GM19455 (cell line): ENCODE data around the gene PRUNE2.

ENCODE experiments used
- ATAC-seq: cut with Tn5 transposase; IDR thresholded peaks from one replicate; pipeline ENCODE4 v1.9.1; 2021; ENCODE audit not compliant: unreplicated experiment

PRUNE2 gene

DNA sequence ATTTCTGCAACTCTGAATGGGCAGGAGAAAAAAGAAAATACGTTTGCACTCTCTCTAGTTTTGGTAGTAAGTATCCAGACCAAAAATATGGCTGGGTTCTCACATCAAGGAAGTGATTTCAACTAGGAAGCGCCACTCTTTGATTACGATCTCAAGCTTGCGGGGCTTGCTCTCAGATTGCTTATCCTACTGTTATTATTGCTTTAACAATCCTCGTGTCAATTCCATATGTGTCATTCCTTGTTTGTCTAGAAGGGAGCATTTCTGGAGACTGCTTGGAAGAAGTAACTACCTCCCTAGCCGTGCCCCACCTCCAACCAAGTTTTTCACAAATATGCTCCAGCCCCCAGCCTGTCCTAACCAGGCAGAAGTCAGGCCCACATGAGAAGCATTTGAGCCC, 3.5 kb downstream of the PRUNE2 start:
- no peak for ATAC-seq

DNA sequence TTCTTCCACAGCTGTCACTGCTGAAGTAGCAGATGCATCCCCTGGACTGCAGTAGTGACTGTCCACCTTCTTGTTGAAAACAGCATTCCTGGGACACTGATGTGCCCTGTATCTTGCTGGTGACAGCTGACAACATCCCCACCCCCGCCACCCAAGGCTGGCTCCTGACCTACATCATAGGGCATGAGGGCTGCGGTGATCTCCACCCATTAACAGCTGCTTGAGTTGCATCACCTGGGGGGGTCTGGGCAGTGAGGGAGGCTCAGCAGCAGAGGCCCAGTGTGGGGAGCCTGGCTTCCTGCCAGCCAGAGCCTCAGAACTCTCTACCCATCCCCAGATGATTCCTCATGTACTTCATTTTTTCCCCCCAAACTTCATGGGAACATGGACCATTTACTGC, 4.1 kb downstream of the PRUNE2 start:
- no peak for ATAC-seq

DNA sequence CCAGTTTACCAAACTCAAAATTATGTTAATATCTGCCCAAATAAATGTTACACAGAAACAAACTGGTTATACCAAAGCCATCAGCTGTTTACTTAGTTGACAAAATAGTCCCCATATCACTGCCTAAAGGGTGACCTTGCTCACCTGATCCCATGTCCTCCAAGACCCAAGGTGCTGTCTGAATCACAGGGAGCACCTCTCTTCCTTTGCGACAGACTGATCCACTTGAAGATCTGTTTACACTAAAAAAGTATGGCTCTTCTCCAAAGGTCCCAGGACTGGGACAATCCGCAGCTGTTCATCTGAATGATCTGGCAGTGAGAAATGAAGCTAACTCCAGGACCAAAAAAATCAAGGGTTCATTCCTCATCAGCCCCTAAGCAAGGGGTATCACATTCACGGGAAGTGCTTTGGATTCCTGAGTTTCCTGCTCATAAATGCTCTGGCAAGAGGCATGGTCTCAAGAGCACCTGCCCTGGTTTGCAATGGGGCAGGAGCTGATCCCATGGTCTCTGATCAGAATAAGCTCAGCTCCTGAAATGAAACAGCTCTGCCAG, 5.0 kb downstream of the PRUNE2 start:
- ATAC-seq = no peak

DNA sequence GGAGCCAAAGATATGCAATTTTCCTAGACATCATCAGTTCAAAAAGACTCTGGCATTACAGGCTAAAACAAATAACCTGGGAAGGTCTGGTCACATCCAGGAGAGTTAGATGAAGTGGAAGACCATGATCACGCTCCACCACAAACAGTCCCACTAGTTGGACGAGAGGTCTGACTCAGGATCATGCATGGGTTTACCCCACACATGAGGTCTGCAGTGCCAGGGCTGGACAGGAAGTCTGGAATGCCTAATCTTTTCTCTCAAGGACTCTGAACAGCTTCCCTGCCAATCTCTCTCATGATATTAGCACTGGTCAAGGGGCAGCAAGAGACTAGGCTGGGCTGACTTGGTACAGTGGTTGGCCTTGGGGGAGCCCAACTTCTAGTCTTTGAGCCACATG, 7.1 kb downstream of the PRUNE2 start:
- ATAC-seq = no peak

DNA sequence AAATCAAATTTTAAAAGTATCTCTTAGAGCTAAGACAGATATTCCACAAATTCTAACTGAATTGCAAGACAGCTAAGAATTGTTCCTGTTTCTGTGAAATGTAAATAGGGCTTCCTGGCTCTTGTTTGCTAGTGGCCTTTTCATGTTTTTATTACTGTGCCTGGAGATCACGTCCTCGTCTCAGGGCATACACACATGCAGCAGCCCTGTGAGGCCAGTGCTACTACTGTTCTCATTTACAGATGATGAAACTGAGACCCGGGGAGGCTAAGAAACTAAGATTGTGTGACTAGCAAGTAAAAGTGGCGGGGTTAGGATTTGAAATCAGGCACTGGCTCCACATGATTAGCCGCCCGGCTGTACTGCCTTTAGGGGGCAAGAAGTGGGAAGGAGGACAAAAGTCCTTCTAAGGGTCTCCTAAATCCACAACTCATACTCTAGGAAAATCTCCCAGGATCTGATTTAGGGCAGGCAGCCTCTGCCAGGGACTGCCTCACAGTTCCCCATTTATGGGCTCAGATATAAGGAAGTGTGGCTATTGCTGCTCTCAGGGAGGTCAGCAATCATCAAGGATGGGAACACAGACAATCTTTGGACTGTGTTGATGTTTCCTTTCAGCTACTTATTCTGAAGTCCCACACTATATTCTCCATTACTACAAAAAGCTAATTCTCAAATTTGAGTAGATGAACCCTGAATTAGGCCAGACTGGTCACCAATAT, 7.9 kb downstream of the PRUNE2 start:
- no peak for ATAC-seq

DNA sequence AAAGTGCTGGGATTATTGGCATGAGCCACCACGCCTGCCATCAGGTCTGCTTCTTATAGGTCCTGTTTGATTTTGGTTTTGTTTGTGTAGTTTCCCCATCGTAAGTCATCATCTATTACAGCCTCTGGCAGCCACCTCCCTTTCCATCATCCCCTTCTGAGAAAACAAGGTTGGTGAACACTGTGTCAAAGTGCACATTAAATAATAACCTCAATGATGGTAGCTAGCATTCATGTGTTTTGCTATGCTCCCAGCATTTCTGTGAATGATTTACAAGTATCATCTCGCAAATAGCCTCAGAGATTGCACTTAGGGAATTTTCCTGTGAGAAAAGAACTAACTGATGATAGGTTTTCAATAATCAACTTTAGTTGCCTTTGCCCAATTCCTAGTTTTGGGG, 9.9 kb downstream of the PRUNE2 start:
- ATAC-seq = no peak

DNA sequence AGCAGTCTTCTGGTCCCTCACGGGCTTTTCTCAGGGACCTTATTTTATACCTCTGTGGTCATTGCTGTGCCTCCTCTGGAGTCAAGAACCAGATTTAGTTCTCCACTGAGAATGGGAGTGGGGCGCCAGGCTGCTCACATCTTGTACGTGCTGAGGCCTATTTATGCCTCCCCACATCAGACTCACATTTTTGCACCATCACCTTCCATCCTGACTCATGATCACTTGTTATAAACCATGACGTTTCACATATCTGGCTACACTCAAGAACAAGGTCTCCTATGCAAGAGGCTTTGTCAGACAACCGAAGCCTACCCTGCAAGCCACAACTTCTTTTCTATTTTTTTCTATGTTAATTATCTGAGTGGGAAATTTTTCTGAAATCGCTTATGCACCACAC, 10.7 kb downstream of the PRUNE2 start:
- no peak for ATAC-seq

DNA sequence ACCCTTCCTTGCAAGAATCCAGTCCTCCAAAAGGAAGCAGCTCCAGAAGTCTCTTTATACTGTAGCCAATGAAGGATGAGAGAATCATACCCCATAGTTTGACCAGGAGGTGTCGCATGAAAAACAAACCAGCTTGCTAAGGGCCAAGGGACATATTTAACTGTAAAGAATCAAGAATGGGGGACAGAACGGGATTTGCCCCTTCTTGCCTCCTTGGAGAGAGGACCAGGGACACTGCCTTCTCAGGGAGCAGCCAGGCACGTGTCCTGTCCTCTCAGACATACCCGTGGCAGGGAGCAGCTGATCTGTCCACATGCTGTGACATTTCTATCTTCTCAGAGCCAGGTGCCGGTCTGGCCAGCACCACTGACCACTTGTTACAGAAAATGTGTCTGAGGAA, 11.7 kb downstream of the PRUNE2 start:
- no peak for ATAC-seq

DNA sequence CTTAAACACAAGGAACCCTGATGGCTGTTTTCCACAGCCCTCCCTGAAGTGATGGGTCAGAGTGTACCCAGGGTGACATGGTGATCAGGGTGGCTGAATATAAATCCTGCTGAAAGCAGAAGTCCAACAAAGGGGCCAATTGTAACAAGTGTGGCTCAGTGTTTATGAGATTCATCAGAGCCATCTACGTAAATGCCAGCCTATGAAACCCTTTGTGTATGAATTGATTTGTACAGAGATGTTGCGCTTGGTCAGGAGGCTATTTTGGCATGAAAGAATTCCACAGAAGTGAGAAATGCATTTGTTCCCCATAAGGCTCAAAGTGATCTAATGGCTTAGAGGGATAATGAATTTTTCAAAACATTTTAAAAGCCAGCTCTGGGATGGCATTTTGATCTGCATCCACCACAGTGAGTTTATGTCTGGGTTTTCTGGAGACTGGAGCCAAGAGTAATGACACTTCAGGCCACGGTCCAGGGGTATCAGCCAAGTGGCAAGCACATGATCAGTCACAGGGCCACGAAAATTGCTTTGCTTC, 12.4 kb downstream of the PRUNE2 start:
- no peak for ATAC-seq

DNA sequence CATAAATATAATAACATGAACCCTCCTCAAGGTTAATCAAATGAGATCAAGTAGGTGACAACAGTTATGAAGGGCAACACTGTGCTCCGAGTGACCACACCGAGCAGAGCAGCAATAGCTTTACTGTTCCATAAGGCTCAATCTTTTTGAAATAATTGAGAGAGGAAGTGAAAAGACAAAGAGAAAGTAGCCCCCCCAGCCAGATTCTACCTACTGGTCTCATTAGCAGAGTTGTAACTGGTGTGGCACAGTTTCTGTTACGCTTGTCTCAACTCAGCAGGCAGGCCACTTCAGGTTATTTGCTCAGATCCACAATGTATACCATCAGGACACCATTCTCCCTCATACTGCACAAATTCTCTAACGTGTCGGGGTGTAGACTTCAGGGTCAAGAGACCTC, 14.0 kb downstream of the PRUNE2 start:
- no peak for ATAC-seq

DNA sequence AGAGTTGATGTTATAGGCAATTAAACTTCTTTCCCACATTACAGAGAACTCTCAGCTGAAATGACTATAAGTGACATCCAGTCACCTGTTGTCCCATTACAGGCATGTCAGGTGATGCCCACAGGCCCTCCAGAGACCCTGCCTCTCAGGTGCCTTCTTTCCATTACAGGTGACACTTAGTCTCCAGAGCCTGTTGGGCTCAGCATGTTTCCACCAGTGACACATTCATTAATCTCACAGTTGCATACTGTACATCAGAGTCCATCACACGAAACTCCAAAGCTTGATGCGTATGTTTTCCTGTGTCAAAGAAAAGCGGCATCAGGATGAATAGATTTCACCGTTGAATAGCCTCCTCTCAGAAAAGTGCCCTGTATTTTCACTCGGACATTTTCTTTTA, 14.6 kb downstream of the PRUNE2 start:
- no peak for ATAC-seq

DNA sequence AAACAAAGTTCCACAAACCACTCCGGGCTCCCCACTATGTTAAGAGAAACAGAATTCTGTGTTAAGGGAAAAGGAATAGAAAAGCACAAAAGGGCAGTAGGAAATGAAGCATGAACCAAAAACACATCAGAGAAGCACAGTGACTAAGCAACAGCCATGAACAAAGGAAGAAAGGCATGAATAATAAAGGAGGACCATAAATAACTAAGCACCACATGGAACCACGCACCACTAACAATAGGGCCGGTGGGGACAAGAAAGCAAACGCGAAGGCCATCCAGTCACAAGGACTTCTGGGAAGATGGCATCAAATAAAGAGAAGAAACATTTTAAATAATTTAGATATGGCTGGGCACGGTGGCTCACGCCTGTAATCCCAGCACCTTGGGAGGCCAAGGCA, 18.0 kb downstream of the PRUNE2 start:
- no peak for ATAC-seq

DNA sequence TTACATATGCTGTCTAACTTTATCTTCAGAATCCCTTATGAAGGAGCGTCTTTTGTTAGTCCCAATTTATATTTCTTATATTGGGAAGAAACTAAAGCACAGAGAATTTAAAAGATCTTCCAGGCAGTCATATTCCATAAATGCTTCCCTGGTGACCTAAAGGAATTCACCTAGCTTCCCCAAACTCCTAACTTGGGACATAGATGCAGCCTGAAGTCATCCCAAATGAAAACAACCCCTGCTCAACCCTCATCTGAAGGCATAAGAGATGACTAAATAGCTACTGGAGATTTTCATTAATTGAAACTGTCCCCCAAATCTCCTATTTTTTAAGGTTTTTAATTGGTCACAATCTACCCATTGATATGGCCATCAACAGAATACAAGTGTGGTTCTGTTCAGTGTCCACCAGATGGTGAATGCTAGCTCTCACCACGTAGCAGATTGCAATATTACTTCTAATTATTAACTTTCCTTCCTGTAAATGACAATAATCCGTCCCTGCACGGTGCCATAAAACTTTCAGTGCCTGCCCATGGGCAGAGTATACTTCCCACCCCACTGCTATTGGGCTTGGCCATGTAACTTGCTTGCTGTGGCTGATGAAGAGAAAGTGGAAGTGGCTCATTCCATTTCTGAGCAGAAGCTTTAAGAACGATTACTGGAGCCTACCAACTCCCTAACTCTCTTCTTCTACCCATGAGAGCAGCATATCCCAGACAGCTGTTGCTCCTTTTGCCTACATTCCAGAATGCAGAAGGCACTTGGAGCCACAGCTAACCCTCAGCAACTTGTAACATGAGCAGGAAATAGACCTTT, 18.7 kb downstream of the PRUNE2 start:
- peak; percentile 39 for ATAC-seq

DNA sequence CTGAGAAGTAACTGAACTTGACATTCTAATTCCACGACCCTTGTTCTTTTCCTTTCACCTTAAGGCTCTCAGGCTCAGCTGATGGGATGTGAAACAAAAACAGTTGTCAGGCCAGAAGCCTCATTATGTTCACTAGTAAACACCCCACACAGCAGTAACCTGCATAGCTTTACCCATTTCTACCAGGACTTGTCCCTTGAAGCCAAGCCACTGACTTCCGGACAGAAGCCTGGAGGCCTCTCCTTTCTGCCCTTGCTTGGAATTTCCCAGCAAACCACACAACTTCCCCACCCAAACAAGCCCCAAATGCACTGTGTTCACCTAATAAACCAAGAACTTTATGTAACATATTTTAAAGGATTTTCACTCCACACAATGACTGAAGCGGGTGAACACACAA, 19.6 kb downstream of the PRUNE2 start:
- ATAC-seq = no peak

DNA sequence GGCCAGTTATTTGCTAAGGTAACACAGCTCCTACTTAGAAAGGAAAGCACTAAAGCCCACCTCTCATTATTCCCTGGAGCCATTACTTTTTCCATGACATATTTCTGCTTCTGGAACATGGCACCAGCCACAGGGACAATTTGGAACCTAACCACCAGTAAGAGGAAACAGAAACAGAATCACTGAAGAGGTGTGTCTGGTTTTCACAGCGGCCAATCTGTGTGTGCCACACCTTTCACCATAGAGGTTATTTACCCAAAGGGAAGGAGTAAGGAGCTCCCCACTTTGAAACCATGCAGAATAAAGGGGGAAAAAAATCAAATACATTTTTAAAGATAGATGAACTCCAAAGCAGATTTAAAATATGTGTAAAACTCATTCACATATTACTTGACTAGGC, 21.1 kb downstream of the PRUNE2 start:
- ATAC-seq = no peak

DNA sequence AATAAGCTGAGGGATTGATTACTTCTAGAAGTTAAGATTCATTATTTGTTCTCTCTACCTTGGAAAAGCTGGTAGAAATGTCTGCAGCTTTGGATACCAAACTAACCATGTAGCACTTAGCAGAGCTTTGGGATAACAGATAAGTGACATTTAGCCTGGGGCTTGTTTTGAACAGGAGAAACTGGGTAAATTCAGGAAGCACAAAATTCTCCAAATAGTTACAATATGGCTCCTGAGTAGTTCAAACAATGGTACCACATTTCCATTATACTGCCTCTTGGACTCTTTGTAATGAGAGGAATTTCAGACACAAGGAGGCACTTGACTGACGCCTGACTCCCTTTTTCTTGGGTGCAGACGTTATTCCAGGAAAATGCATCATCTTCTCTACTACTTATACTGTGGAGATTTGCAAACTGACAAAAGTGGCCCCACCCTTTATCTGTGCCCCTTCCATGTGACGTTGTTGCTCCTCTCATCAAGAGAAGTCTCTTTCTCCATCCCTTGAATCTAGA, 22.5 kb downstream of the PRUNE2 start:
- ATAC-seq = no peak

DNA sequence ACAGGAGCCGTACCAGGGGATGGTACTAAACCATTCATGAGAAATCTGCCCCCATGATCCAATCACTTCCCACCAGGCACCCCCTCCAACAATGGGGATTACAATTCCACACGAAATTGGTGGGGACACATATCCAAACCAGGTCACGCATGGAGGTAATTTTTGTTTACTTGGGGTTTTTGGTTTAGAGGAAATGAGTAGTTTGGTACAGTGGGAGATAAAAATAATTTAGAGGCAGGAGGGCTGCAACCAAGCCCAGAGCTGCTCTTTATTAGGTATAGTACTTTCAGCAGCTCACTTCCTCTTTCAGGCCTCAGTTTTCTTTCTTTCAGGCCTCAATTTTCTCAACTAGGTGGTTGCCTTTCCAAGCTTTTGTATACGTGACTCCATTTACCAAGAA, 23.2 kb downstream of the PRUNE2 start:
- ATAC-seq = peak; percentile 82

DNA sequence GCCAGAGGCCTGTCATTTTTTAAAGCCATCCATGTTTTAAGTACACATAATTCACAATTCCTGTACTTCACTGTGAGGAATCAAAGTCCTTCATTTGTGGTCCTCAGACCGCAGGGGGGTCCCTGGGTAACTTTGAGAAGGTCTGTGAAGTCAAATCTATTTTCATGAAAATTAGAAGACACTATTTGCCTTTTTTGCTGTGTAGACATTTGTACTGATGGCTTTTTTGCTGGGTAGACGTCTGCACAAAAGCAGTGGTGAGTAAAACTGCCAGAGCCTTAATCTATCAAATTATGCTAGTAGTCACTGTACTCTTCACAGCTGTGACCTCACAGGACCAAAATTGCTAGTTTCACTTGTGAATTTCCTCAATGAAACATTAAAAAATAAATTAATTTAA, 25.7 kb downstream of the PRUNE2 start:
- no peak for ATAC-seq

DNA sequence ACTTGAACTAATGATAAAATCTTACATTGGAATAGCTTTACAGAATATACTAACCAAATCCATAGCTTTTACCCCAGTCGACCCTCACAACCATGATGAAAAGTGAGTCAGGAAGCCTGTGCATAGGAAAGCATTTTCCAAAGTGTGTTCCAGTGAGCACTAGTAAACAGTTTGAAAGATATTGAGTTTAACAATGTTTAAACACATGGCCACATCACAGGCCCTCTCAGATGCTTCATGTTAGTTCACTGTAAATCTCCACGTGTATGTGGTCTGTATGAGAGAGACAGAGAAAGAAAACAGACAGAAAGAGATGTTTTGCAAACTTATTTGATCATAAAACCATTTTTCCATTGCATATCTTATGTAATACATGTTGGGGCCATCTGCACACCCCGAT, 27.0 kb downstream of the PRUNE2 start:
- ATAC-seq = no peak

DNA sequence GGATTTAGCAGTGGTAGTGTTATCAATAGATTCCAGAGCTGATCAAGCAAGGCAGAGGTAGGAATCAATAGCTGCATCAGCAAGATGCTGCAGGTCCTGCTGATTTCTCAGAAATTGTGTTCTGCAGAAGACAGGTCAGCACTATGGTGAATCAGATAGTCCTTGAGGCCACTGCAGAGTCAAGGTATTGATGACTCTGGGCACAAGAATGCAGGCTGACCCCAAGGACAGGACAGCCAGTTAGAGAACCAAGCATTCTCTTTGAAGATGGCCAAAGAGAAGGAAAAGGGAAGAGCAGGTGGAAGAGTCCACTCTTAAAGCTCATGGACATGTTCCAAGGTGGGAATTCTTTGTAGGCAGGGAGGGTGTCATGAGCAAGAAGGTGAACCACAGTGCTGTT, 28.0 kb downstream of the PRUNE2 start:
- ATAC-seq = no peak

DNA sequence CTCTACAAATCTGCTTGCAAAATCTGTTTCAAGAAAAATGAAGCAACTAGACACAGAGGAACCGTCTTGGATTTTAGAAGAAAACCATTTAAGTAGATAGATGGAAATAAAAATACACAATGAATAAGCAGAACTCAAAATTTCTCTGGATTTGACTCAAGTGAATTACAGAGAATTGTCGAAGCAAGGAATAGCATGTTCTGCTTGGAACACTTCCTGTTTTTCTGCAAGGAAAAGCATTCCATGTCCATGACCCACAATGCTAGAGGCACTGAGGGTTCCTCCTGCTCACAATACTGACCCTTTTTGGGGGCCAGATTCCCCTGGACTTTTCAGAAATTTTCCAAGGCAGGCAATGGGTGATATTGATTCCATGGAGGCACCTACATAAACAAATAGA, 29.8 kb downstream of the PRUNE2 start:
- no peak for ATAC-seq

DNA sequence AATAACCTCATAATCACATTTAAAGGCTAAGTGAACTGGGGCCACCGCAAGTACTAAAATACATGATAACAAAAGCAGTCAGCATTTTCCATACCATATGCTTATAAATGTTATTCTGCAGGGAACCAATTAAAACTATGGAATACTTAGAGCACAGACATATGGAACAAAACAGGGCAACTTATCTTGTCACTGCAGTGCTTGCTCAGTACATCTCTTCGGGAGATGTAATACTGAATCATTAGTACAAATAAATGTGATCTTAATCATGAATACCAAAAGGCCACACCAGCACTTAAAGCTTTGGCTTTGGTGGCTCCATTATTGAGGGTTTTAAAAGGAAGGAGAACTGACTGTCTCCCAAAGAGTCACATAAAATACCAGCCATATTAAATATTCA, 32.1 kb downstream of the PRUNE2 start:
- ATAC-seq = no peak
